Embryonic facial prominence (tissue), 1 donor: Measurements from ENCODE around the gene MKI67.

ENCODE experiments used
- DNase-seq: peaks from one replicate; pipeline ENCODE4 v3.0.0-alpha.2; 2016; ENCODE audit errors: extremely low spot score

Gene MKI67

DNA sequence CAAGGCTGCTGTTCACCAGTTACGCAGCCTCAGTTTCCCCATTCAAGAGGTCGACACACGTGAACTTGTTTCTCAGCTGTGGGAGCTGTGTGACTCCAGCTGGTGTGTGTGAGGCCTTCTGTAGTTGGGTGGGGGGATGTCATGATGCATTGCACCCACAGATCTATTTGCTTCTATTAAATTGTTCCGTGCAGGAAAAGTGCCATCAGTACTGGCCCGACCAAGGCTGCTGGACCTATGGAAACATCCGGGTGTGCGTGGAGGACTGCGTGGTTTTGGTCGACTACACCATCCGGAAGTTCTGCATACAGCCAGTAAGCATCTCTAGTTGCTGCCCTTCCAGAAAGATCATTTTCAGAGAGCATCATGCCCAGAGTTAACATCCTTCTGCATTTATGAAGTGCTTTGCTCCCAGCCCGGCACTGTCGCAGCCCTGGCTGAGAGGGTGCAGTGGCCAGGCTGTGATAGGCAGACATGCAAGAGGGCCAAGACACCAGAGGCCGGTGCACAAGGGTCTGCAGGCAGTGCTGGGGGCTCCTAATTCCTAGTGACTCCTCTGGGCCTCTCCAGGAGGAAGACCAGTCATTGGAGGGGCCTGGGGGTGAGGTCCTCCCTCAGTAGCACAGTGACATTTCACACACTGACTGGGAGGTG is 60.2 kb downstream of the MKI67 start:
- no peak for DNase-seq

DNA sequence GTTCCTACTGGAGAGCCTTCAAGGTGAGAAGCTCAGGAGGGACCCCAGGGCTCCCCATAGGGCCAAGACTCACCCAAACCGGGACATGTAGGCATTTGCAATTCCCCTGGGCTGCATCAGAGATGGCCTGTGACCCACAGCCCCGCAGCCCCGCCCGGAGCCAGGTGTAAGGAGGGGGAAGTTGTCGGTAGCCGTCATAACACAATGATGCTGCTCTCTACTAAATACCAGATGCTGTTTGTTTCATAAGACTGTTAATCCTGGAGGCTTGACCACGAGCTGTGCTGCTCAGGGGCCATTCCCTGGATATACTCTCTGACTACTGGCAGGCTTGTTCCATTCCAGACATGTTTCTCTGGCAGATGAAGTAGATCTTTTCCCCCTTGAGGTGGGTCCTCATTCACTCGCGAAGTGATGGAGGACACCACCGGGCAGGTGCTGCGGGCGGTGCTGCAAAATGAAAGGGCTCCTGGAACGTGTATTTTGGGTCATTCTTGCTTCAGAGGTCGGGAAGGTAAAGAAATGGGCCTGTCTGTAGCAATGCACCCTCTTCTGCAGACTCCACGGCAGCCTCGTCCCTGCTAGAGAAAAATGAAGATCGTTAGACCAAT is 61.1 kb downstream of the MKI67 start:
- DNase-seq: no peak

DNA sequence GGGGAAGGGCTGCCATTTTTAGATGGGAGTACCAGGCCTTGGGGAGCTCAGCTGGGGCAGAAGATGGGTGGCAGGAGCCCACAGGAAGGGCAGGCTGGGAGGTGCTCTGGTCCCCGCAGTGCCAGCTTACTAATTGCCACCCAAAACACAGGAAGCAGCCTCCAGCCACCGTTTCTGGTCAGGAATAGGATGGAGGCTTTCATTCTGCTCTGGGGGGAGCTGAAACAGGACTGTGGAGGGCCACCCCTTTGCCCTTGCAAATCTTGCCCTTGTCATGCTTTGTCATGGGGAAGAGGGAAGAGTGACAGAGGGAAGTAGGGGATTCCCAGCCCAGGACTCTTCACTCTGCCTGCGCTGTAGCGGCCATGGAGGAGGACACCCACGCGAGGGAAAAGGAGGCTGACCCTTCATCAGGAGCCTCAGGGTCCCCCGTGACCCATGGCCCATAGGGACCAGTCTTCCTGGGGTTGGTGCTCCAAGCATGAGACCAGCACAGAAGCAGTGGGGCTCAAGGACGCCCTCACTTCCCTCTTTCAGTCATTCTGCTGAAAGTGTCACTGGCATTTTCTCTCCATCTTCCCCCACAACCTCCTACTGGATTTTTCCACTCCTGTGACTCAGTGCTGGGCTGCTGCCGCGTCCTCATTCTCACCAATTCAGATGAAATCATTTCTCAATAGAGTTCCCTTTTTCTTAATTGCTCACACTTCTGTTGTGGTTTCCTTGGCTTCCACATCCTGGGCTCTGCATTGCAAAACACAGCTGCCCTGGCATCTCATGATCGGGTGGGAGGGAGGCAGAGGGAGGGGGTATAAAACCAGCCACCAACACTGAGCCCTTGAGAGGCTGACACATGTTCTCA is 61.9 kb downstream of the MKI67 start:
- no peak for DNase-seq

DNA sequence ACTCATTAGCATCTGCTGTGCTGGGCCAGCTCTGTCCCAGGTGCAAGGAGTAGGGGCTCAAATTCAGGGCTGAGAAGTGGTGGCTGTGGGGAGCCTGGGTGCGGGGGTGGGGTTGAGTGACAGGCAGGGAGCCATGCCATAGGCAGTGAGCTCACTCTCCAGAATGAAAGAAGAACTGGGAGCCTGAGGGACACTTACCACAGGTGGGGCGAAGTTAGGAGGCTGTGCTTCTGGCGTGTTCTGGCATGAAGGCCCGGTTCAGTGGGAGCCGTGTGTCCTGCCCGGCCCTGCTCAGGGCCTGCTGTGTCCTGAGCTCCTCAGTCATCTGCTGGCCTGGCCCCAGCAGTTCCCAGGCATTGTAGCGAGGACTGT is 62.5 kb downstream of the MKI67 start:
- DNase-seq: no peak

DNA sequence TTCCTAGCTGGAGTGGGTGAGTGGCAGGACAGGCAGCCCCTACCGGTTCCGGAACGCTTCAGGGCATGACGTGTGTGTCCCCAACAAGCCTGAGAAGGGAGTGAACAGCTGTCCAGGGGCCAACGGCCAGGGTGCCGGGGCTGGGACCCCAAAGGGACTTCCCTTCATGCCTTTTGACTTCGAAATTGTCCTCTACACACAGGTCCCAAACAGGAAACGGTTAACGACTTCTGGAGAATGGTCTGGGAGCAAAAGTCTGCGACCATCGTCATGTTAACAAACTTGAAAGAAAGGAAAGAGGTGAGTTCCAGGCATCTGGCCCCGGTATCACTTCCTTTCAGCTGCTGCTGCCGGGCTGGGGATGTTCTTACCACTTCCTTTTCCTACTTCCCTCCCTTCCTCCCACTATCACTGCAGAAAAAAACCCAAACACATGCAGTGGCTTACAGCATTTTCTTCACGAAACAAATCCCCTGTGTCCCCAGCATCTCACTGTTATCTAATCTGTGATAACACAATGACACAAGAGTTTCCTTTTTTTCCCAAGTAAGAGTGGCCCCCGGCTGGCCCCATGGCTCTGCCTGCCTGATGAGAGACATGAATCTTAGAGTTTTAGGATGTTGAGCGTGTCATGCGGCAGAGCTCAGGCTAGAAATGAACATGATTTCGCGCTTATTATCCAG is 63.2 kb downstream of the MKI67 start:
- no peak for DNase-seq

DNA sequence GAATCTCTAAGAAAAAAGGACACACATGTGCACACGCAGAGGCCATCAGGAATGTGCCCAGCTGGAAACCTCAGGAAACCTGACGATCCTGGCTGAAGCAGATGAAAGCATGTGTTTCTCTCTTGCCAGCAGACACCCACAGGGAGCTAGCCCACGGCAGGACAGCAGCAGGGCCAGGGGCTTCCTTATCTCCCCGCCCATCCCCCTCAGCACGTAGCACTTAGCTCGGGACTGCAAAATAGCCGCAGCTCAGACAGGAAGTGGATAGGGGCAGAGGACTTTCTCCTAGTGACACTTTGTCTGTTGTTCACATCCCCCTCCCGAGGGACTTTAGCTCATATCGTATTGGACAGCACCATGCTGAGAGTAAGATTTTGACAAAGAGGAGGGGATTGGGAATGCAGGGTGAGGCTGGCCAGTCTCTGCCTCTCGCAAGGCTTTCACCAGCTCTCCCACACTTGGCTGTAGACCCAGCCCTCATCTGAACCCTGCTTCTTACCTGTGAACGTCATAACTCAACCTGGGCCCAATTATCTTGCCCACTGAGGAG is 63.8 kb downstream of the MKI67 start:
- no peak for DNase-seq

DNA sequence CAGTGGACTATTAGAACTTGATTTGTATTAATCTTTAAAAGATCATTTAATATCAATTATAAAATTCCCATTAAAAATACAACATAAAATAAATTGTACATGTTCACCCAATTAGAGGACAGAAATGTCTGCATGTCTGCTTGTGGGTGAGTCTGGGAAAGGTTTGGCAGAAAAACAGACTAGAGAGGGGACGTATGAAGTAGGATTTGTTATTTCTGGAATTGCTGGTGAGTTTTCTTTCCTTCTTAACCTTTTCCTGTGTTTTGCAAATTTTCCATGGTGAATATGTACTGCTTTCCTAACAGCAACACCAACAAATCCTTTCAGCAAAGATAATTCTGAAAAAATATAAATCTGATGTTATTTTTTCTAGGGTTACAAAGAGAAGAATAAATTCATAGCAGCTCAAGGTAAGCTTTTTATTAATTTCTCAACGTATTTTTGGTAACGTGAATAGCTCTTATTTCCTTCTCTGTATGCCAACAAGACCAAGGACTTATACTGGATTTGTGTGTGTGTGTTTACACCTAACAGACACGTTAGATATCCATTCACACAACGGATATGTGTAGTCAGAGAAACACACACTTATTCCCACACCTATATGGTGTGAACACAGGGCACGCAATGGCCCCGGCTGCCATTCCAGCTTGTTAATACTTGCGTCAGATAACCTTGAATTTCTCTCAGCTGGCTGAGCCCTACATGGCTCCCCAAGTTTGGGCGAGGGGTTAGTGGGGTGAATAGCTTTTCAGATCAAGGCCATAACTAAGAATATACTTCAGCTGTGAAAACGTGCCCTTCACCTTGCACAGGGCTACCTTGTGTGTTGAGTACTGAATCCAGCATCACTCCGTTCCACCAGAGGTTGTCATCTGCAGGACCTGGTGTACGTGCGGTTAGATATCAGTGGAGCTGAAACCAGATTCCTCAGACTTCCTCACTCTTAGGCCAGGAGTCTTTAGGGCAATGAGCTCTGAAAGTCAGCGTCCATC is 64.6 kb downstream of the MKI67 start:
- no peak for DNase-seq

DNA sequence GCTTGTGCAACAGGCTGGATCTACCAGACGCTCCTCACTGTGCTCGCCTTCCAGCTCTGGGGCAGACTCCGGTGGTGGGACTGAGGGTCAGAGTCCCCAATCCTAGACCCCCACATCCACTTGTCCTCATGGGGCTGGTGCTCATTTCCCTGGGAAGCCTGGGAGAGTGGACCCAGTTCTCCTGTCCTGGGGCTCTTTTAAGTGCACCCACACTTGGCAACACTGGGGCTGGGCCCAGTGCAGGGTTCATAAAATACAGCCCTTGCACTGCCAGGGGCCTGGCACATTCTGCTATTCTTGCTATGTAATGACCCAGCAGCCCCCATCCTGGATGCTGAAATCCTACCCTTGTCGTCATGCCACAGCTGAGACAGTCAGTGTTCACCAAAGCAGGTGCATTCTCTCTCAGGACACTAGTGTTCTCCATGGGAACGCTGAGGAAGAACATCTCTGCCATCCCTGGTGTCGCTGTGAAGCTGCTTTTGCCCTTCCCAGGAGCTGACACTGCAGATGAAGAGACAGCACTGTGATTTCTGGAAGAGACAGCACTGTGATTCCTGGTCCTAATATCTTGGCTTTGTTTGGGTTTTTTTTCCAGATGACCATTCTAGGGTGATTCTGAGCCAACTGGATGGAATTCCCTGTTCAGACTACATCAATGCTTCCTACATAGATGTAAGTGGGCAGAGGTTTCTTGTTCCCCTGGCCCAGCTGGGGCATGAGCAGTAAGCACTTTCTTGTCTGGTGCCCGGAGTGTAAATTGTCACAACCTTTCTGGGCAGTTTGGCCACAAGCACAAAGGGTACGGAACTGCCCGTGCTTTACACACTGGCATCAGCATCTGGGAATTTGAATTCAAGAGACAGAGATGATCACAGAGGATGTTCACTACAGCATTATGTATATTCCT is 65.6 kb downstream of the MKI67 start:
- no peak for DNase-seq

DNA sequence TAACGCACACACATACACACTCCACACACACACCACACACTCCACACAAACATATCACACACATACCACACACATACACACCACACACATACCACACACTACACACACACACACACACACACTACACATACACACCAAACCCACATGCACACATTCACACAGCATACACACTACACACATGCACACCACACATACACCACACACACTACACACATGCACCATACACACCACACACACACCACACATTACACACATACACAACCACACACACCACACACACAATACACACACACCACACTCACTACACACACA is 66.3 kb downstream of the MKI67 start:
- DNase-seq: no peak

DNA sequence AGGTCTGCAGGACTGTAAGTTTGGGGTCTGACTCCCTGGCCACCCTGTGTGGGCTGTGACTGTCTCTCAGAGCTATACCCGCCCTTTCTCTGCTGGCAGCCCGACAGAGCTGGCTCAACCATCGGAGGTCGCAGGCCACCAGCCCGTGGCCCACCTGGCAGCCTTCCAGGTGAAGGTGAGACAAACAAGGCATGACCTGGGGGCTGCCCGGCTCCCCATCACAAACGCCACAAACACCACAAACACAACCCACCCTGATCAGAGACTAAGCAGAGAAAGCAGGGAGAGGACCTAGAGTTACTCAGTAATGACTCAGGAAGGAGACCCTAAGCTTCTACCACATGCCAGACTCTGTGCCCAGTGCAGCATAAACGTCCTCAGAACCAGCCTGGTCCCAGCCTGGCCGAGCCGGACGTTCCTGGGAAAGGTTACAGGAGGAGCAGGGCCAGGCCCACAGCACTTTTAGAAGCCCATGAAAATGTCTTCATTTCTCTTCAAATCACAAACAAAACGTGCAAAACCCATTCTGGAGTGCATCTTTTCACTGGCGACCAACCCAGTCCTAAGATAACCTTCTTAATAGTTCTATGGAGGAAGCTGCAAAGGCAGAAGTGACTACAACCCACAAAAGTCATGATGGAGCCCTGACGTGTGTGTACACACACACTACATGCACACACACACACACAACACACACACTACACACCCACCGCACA is 66.8 kb downstream of the MKI67 start:
- DNase-seq: no peak

DNA sequence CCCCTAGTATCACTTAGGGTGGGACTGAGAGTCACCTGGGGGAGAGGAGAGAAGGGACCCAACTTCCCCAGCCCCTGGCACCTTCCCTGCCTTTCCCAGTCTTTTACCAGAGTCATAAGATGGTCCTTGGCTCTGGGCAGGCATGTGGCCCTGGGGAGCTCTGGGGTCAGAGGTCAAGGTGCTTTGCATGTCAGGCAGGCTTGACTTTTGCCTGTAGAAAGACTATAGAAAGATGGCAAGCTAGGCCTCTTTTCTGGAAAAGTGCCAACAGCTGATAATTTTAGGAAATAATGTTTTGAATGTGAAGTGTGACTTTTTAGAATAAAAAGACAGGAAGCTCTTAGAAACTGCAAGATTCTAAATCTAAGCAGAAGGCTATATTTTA is 67.5 kb downstream of the MKI67 start:
- no peak for DNase-seq

DNA sequence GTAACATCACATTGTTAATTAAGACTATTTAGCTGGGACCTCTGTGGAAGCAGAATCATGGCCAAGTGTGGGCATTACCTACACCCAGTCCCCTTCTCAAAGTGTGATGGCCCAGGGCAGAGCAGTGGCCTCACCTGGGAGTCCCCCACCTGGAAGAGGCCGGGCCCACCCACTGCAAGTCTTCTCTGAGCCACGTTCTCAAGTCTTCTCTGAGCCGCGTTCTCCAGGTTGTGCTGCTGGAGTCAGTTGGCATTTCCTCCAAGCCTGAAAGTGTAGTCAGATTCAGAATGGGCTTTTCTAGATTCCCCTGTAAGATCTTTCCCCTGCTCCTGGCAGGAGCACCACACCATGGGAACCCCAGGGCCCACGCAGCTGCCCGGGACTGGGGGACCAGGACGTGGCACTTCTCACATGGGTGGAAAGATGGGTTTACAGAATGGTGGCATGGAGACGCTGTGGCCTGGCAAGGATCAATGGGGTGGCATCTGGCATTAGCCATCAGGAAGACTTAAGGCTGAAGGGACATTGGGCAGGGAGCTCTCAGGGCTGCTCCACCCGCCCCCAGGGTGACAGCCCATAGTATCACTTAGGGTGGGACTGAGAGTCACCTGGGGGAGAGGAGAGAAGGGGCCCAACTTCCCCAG is 68.0 kb downstream of the MKI67 start:
- no peak for DNase-seq

DNA sequence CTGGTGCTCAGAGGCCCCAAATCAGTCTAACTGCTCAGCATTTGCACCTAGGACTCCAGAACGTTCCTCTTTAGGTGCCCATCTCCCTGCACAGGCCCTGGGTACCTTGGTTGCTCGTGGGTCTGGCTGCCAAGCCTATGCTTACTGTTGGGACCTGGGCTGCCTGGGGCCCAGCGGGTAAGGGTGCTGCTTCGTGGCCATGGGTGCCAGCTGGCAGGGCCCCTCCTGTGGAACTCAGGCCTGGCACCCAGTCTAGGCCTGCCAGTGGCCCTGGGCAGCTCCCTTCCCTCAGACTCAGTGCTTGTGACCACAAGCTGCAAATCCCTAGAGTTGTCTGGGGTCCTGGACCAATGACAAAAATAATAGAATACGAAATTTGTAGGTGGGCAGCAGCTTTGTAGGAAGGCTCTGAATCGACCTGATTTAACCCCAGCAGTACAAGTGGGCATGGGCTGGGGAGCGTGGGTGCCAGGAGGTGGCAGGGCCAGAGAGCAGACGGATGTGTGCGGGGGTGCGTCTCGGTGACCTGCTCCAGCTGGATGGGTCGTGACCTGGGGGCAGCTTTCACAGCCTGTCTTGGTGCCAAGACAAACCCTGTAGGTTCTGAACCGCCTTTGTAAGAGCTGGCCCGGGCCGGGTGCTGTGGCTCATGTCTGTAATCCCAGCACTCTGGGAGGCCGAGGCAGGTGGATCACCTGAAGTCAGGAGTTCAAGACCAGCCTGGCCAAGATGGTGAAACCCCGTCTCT is 69.7 kb downstream of the MKI67 start:
- no peak for DNase-seq

DNA sequence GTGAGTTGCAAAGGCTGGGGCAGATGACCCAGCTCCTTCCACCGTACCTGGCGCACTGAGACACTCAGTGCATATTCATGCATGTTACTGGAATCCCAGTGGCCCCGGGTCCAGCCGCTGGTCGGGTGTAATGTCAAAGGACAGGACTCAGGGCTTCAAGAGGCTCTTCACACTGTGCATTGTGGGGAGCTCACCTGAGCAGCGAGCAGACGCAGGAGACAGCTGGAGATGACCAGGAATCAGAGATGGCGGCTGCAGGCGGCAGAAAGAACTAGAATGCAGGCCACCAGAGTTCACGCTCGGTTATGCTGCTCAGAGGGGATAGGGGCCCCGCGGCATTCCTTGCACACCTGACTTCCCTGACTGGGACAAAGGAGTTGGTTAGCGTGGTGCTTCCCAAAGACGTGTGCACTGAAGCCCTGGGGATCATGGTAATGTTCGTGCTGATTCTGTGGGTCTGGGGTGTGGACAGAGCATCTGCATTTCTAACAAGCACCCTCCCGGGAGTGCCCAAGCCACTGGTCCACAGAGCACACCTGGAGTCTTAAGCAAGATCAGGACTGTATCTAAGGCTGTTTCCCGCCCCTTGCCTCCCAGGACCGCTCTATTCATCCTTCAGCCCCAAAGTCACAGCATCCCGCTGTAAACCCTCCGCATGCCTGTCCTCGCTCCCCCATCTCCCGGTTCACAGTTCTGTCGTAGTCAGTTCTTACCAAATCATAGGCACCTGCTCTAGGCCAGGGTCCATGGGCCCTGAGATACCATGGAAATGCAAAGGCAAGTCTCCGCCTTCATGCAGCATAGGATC is 71.0 kb downstream of the MKI67 start:
- DNase-seq: no peak

DNA sequence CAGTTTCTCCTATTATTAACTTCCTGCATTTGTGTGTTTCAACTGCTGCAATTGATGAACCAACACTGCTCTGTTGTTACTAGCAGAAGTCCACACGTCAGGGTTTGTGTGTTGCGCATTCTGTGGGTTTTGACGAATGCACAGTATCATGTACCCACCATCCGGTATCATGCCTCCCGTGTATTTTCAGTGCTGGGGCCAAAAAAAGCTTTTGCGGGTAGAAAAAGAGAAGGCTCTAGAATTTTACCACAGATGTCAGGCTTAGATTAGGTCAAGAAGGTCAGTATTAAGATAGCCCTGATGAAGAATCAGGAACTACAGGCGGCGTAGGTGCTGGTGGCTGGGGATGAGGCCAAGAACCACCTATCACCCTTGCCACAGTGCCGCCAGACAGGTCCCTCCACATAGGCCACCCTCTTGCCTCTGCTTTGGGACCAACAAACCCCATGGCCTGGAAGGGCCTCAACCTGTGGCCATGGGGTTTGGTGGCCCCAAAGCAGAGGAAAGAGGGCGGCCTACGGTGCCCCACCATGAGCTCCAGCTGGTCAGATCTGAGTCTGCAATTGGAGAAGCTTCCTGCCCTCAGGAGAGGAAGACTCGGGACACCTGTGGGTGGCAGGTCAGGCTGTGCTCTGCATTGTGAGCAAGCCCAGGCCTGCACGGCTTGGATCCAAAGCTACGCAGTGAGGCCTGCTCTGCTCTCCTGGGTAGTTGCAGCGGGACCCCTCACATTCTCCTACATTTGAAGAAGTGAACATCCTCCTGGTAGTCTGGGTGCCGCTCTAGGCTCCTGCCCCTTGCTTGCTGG is 71.9 kb downstream of the MKI67 start:
- no peak for DNase-seq

DNA sequence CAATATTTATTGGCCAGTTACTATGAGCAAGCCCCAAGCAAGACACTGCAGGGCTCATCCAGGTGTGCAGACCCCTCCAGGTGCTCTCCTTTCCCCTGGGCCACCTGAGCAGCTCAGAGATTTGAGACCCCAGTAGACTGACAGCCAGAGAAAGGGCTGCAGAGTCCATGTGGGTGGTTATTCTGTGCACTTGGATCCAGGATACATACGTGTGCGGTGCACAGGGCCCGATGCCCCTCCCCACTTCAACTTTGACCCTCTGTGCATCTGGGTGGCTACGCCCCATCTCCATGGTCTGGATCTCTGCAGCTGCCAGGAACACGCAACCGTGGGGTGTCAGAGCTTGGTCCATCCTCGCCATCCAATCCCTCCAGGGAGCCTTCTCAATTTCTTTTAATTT is 72.9 kb downstream of the MKI67 start:
- no peak for DNase-seq
